NCI-H524 (cell line): ENCODE measurements around the gene ATAD1.
"Not testable (repeated sequence)": the region's sequence is repeated elsewhere in the genome, so short reads cannot be mapped to it uniquely, and the experiment has no call there.

ENCODE experiments used
- DNase-seq, 2 experiments: peaks; one replicate each; lab custom pipeline; 2025; lab: John Stamatoyannopoulos, UW

Gene ATAD1

DNA sequence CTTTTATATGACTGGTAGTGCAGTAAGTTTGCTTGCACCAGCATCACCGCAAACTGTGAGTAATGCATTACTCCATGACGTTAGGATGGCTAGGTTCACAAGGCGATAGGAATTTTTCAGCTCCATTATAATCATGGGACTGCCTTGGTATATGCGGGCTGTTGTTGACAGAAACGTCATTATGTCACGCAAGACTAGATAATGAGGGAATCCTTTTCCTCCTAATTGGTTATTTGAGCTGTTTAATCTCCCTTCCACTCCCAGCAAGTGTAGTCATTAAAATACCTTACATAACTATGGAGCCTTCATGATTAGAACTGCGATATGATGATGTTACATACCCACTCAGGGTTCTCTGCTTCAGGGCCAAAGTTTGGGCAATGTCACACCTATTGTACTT, 28.0 kb upstream of the ATAD1 start:
- peak; percentile 33 to 53 for DNase-seq

DNA sequence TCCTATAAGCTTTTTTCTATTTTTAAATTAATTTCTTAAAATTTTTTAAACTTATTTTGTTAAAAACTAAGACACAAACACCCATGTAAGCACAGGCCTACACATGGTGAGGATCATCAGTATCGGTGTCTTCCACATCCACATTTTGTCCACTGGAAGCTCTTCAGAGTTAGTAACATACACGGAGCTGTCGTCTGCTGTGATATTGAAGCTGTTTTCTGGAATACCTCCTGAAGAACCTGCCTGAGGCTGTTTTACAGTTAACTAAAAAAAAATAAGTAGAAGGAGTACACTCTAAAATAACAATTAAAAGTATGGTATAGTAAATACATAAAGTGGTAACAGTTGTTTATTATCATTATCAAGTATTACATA, 27.6 kb upstream of the ATAD1 start:
- DNase-seq, result no peak

DNA sequence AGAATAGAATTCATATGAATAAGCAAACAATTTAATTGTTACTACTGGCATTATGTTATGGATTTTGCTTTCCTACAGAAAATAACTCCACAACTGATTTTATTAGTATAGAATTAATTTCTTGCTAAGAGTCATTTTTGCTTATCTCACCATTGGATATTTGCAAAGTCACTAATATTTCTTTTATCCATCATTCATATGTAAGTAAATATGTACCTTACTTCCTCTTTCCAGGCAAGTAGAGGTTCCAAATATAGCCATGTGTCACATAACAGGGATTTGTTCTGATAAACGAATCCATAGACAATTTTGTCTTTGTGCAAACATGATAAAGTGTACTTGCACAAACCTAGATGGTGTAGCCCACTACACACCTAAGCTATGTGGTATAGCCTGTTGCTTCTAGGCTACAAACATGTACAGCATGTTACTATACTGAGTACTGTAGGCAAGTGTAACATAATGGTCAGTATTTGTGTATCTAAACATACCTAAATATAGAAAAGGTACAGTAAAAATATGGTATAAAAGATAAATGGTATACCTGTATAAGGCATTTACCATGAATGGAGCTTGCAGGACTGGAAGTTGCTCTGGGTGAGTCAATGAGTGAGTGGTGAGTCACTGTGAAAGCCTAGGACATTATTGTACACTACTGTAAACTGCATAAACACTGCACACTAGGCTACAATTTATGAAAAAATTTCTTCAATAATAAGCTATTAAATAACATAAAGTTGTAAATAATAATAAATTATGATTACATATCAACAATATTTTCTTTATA, 27.0 kb upstream of the ATAD1 start:
- DNase-seq, result no peak

DNA sequence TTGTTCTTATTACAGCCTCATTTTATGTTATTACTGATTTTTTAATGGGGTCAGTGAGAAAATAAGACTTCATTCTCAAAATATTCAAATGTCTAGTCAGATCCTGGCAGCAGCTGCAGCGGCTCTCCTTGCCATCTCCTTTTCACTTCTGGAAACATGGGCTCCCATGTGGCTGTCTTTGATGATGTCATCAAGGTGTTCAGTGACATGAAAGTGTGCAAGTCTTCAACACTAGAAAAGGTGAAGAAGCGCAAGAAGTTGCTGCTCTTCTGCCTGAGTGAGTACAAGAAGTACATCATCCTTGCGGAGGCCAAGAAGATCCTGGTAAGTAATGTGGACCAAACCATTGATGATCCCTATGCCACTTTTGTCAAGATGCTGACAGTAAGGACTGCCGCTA, 25.7 kb upstream of the ATAD1 start:
- DNase-seq, result no peak

DNA sequence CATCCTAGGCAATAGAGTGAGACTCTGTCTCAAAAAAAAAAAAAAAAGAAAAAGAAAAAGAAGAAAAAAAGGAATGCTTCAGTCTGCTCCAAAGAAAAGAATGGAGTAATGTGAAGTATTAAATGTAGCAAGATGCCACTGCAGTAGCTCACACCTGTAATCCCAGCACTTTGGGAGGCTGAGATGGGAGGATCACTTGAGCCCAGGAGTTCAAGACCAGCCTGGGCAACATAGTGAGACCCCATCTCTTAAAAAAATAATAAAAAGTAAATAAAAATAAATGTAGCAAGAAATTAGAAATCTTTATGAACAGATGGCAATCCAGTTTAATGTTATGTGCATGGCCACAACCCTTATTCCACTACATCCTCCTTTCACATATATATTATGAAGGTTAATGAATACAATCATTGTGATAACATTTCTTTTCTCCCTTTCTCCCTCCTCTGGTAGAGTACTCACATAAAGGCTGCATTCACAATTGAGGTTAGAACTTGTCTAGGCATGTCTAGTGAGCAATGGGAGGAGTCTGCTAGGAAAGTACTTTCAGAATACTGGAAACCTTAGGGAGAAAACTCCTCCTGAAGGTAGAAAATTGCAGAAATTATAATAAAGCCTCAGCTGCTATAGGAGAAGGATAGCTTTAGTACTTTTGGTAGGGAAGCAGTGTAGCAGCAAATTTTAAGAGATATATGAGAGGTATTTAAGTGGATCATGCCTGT, 24.9 kb upstream of the ATAD1 start:
- DNase-seq, result no peak

DNA sequence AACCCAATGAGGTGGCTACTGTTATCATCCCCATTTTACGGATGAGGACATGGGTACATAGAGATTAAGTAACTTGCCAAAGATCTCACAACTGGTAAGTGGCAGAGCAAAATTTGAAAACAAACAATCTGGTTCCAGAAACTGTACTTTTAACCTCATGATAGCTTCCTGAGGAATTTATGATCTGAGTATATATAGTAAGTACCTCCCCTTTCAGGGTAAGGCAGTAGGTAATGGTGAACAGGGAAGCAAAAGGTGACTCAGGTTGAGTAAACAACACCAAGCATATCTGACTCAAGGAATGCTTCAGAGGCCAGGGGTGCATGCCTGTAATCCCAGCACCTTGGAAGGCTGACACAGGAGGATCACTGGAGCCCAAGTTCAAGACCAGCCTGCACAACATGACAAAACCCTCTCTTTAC, 24.2 kb upstream of the ATAD1 start:
- DNase-seq, result no peak

DNA sequence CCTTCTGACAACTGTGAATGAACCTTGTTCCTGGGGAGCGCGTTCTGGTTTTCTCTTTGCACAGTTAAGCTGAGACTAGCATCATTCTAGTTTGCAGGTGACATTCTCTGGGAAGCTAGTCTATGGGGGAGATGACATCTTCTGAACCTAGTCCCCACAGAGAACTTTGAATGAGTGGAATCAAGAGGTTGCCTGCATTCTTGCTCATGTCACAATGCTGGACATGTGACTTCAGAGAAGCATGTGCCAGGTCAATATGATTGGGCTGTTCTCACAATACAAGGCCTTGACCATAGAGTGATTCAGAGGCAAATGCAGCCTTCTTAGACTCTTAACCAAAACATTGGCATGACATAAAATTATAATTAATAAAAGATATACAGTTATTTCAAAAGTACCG, 23.2 kb upstream of the ATAD1 start:
- no peak for DNase-seq

DNA sequence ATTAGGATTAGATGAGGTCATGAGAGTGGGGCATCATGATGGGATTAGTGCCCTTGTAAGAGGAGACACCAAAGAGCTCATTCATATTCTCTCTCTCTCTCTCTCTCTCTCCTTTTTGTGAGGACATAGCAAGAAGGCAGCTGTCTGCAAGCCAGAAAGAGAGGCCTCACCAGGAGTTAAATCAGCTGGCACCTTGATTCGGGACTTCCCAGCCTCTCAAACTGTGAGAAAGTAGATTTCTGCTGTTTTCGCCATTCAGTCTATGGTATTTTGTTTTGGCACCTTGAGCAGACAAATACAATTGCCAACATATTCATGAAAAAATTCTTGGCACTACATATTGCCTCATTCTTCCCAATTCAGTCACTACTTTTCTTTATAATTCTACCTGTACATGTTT, 20.6 kb upstream of the ATAD1 start:
- peak in 1 of 2 experiments; percentile 15 for DNase-seq

DNA sequence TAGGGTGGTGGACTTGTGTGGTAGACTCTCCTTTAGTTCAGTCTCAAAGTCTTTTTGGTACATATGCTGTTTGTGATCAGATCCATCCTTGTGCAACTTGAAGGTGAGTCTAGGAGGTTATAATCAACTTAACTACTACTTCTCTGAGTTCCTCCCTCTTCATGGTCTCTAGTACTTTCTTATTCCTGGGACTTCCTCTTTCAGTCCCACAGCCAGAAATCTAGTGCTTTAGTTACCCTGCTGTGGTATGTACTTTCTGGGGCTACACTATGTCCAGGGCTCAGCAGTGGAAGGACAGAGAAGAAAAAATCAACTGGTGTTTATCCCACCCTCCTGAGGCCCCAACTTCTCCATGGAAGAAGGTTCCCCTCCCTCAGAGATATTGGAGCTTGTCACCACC, 19.4 kb upstream of the ATAD1 start:
- DNase-seq, result no peak

DNA sequence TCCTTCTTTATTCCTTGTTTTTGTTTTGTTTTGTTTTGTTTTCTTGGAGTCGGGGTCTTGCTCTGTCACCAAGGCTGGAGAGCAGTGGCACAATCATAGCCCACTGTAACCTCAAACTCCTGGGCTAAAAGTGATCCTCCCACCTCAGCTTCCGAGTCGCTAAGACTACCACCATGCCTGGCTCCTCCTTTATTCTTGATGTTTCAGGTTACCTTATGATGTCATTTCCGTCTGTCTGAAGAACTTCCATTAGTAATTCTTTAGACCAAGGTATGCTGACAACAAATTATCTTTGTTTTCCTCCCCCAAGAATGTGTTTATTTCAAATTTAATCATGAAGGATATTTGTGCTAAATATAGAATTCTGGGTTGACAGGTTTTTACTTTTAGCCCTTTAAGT, 18.1 kb upstream of the ATAD1 start:
- no peak for DNase-seq

DNA sequence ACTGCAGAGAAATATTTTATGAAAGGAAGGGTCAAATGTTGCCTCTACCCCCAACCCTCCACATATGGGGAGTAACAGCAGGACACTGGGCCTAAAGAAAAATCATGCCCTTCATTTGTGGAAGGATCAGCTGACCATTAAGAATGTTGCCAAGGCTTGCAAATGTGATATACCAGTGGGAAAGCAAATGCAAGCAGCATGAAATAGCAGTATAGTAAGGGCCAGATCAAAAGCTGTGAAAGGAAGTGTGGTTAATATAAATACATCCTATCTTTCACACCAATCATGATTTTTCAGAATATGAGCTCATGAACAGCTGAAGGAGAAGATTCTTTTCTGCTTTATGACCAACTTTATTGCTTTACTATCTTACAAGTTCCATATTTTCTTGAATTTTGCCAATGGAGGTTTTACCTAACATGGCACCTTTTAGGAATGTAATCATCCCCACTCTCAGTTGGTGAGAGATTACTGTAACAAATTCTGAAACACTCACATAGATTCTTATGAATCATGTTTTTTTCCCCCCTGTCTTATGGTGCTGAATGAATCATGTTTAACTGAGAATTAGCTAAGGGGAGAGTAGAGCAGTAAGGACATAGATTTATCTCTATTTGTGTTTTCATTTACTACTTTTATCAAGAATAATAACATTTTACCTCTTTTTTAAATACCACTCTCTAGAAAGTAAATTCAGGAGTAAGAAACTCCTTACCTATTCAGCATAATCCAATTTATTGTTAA, 12.1 kb upstream of the ATAD1 start:
- DNase-seq, result no peak

DNA sequence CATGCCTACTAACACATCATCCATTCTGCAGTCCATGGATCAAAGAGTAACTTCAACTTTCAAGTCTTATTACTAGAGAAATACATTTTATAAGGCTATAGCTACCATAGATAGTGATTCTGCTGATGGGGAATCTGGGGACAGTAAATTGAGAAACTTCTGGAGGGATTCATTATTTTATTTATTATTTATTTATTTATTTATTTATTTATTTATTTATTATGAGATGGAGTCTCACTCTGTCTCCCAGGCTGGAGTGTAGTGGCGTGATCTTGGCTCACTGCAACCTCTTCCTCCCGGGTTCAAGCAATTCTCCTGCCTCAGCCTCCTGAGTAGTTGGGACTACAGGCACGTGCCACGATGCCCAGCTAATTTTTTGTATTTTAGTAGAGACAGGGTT, 11.0 kb upstream of the ATAD1 start:
- not testable (repeated sequence) for DNase-seq

DNA sequence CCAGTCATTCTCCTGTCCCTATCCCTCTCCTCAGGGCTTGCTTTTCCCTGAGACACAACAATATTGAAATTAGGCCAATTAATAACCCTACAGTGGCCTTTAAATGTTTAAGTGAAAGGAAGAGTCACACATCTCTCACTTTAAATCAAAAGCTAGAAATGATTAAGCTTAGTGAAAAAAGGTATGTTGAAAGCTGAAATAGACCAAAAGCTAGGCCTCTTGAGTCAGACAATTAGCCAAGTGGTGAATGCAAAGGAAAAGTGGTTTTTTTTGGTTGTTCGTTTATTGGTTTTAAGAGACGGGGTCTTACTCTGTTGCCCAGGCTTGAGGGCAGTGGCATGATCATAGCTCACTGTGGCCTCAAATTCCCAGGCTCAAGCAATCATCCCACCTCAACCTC, 9.7 kb upstream of the ATAD1 start:
- no peak for DNase-seq

DNA sequence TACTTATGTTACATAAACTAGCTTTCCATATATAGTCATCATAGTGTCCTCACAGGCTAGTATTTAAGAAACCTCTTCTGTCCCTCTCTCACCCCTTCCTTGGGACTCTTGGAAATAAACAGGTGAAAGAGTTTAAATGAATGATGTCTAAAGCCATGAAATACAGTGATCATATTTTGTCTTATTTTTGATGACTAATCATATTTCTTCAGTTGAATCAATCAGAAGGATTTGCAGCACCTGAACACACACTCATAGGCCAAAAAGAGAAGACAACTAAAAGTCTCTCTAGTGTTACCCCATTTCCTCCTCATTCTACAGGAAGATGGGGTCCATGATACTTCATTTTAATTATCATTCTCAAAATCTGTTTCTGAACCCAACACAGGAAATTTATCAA, 8.6 kb upstream of the ATAD1 start:
- no peak for DNase-seq

DNA sequence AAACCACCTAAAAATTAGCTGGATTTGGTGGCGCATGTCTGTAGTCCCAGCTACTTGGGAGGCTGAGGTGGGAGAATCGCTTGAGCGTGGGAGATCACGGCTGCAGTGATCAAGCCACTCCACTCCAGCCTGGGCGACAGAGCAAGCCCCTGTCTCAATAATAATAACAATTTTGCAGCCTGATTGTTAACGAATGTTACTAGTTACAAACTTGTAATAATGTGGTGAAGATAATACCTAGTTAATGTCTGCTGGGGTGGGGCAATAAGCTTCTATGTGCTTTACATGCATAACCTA, 1.2 kb upstream of the ATAD1 start:
- DNase-seq, result no peak

DNA sequence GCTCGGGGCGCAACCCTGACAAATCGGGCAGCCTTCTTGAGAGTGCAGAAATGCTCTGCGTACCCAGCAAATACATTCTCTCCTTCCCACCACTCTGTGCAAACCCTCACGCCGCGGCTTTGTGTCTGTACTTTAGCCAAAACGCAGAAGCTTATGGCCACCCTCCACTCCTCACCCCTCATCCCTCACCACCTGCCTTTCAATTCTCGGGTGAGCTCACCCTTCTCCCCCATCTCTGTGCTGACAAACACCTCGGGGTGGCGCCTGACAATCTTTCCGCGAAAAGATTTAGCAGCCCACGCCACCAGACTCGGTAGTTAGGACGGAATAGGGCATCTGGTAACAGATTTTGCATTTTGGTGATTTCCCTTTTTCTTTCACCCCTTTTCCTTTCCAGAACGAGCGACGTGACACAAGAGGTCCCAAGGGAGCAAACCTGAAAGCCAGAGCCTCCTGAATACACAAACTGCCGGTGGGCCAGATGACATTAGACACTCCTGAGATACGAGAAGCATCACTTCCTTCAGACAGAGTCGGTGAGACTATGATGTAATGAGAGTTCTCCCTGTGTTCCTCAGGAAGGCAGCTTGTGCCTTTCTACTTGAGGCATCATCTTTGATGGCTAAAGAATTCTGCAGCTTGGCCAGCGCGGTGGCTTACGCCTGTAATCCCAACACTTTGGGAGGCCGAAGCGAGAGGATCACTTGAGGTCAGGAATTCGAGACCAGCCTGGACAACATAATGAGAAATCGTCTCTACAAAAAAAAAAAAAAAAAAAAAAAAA, 671 bp upstream of the ATAD1 start:
- DNase-seq, result peak in 1 of 2 experiments; percentile 32

DNA sequence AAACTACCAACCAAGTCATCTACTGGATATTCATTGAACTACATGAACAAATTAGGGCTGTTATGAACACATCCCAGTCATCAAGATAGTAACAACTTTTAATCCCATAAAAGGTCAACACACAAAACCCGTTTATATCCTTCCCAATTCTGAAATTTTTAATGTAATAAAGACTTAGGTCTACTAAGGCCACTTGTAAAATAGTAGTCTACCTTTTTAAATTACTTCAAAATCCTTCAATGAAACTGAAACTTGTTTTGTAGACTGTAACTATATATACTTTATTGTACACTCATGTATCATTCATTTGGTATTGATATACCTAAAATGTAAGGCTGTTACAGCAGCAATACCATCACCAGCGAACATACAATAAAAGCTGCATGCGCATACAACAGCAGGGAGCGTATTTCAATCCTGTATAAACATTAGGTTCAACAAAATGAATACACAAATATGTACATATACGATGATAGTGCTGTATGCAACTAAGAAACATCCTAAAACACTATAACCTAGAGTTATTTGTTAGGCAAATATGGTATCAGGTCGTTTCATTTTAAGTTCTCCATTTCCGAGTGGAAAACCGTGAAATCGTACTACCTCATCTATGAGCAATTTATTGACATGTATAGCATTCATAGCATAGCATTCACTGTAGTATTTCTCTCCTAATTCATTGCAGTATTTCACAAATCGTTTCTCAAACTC, 973 bp downstream of the ATAD1 start:
- no peak for DNase-seq

DNA sequence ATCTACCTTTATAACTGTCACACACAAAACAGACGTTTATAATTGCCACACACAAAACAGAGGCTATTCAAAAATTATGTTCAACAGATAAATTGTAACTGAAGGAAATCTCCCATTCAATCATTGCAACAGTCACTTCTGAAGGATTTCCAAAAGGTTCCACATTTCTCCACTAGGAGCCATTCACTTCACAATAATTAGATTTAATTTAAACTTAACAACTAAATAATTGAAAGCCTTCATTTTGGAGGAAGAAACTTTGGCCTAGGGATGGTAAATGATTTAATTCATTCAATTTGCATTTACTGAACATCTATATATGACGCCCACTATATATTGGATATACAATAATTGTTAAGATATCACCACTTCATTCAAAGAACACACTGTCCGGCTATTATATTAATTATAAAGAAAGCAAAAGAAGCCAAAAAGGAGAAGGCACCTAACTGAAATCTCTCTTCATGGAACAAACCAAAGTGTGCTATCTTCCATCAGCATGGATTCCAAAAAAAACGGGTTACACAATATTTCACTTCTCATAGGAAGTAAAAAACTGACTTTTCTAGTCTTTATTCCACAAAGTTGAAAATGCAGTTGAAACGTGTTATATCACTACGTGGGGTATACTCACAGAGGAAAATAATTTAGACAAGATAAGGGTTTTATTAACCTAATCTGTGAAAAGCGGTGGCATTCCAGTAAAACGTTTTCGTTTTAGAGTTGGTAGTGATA, 1.7 kb downstream of the ATAD1 start:
- no peak for DNase-seq

DNA sequence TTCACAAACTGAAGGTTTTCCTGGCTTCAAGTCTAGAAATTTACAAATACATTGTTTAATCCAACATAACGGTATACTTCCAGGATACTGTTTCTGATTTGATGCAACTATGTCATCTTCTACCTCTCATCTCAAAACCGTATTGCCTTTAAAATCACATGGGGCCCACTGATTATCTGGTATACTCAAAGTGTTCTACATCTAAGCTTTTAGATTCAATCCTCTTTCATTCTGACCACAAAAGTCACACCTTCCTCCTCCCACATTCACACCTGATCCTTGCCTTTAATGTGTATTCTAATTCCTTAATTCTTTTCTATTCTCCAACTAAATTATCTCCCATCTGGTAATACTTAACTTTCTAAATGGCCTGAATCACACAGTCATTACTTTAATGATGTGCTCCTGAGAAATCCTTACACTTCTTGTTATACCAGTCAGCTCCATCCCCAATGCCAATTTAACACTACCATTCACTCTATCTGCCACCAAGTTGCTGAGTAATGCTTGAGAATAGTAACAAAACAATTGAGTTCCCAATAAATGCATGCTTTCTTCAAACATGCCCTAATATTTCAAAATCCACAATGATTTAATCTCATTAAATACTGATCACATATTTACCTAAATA, 13.0 kb downstream of the ATAD1 start:
- no peak for DNase-seq

DNA sequence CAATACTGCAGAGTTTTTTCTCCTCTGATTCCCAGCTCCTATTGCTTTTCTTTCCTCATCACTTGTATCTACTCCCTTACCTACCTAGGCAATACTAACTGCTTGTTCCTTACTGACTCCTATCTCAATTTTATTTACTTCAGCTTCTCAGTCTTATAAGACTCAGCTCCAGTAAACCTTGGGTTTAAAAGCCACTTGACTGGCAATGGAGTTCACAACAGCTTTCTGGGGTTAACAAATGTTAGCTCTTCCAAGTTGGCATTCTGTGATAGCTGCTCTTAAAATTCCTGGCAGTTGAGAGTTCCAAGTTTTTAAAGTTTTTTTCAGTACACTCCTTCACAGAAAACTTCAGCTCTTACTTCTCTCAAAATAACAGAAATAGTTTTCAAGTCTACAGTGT, 14.2 kb downstream of the ATAD1 start:
- no peak for DNase-seq

DNA sequence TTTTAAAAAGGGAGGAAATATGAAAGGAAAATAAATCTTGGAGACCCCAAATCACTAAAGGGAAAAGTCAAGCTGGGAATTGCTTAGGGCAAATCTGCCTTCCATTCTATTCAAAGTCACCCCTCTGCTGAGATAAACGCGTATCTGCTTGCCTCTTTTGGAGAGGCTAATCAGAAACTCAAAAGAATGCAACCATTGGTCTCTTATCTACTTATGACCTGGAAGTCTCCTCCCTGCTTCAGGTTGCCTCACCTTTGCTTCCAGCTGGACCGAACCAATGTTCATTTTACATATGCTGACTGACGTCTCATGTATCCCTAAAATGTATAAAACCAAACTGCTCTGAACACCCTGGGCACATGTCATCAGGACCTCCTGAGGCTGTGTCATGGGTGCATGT, 14.7 kb downstream of the ATAD1 start:
- DNase-seq, result no peak
